NCI-H2227 treated with DMSO at 0.1 percent for 48 hours (cell line): ENCODE measurements around the gene PDIA6.

Experiments used
- DNase-seq: peaks from one replicate; lab custom pipeline; 2025; lab: John Stamatoyannopoulos, UW

The PDIA6 gene

DNA sequence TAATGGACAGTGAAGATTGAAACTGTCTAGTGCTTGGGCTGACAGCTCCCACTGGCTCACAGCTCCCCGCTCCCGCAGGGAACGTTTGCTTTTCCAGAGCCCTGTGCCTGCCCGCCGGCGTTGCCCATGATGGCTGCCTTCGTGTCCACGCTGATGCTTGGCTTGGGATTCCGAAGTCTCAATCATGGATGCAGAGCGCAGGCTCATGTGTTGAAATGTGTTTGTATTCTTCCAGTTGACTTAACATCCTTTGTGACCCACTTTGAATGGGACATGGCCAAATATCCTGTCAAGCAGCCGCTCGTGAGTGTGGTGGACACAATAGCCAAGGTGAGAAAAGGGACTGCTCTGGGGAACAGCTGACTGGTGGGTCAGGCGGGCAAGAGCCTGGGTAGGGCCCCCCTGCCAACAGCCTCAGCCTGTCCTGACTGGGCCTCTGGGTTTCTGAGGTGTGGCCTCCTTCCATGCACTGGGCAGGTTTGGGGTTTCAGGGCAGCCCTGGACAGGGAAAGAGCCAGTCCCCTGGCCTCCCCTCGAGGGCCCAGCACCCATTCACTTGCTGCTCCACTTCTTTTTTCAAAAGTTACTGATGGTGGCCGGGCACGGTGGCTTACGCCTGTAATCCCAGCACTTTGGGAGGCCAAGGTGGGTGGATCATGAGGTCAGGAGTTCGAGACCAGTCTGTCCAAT, 48.3 kb downstream of the PDIA6 start:
- no peak for DNase-seq

DNA sequence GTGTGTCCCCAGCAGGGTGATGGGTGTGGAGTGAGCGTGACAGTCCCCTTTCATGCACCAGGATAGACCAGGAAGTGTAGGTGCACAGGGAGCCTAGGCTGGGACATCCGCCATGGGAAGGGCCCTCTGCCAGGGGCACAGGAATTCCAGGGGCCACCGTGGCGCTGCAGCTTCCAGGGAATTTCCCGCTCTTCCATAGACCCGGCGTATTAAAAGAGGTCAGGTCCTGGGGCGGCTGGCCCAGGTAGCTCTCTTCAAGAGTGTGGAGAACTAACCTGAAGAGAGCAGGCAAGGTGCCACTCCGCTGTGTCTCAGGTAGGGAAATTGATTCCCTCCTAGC, 49.2 kb downstream of the PDIA6 start:
- DNase-seq: no peak

DNA sequence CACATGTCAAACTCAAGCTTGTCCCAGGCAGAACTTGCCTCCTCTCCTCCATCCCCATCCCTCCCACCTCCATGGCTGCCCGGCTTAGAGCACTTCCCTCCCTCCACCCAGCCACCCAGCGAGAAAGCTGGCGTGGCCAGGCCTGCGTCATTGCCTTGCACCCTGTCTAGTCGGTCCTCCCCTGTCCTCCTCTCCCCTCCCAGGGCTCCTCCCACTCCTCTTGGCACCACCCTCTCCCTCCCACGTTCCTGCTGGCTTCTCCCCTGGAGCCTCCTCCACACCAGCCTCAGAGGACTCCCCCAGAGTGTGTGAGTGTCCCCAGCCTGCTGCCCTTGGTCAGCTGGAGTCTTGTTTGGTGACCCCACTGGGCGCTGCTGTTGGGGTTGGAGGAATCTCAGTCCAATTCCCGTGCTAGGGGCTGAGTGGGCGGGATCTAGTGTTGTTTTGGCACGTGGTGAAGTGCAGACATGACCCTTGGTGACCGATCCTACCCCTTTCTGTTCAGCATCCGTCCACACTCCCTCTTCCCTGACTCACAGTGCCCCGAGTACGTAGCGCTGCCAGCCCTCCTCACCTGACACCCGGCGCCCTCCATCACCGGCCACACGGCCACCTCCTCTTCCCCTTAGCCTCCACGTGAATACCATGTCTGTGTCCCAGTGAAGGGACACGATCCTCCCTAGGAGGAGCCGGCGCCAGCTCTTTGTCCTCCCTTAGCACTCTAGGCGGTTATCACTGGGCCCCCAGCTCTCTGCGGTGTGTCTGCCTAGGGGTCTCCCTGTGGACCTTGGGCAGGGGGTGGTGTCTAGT, 49.7 kb downstream of the PDIA6 start:
- no peak for DNase-seq

DNA sequence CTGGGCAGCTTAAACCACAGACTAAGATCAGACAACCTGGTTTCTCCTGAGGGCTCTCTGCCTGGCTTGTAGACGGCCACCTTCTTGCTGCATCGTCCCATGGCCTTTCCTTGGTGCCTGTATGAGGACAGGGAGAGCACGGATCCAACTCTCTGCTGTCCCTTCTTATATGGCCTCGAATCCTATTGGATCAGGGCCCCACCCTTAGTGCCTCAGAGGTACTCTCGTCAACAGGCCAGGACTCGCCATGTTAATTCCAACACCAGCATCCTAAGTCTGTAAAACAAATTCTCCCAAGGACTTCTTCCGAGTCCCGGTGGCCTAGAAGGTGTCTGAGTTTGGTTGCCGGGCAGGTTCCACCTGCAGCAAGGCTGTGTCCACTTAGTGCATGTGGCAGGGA, 51.0 kb downstream of the PDIA6 start:
- no peak for DNase-seq

DNA sequence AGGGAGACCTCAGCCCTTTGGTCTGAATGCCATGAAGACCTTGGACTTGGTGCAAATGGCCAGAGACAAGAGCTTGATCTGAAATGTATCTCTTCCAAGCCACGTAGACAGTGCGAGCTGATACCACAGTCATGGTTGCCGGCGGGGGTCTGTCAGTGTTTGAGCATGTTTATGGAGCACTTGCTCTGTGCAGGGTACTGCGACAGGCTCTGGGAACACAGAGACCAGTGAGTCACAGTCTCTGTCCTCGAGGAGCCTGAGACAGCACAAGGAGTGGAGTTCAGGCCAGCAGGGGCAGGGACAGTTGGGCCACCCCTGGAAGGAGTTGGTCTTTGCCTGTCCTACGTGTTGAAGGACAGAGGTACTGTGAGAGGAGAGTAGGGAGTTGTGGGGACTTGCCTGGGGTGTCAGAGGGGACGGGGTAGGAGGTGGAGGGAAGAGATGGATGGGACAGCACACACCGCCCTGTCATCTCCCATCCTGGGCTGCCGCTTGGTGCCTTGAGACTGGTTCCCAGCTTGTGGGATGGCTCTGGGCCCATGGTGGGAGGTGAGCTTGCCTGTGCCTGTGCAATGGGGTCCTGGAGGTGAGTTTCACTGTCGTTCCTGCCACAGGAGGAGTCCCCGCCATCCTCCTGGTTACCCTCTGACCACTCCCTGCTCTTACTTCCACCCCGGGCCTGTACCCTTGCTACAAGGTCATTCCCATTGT, 51.6 kb downstream of the PDIA6 start:
- no peak for DNase-seq

DNA sequence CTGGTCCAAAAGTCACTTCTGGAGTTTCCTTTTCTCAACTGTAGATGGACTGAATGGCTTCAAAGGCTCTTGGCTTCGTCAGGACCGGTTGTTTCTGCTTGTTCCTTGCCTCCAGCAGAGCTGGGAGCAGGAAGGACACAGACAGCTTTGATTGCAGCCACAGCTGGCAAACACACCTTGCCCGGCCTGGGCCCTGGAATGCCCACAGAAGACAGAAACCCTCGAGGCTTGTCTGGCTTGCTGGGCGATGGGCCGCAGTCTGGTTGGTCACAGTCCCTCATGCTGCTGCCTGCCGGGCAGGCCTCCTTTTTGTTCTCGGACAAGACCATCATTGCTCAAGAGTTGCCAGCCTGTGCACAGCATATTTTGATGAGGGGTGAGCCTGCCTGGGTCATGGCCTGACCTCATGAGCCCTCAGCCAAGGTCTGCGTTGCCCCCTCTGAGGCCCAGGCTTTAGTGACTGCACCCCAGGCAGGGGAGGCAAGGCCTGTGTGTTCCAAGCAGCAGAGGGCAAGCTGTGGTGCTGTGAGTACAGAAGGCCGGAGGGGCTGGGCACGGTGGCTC, 53.4 kb downstream of the PDIA6 start:
- no peak for DNase-seq

DNA sequence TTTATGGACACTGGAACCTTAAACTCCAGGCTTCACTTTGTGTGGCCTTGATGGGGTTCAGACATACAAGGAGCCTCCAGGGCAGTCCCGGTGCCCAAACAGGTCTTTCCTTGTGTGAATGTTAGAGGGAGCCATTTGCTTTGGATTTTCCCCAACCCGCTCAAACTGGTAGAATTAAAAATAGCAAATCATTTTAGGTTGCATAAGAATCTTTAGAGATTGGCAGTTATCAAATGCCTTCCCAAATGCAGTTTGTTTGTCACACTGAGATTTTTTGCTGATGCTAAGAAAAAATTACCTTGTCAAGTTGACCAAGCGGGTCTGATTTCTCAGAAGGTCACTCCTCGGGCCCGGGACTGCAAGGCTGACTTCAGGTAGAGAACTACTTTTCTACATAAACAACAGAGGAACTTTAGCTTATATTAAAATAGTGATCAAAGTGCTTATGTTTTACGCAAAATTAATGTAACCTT, 54.7 kb downstream of the PDIA6 start:
- DNase-seq: no peak

DNA sequence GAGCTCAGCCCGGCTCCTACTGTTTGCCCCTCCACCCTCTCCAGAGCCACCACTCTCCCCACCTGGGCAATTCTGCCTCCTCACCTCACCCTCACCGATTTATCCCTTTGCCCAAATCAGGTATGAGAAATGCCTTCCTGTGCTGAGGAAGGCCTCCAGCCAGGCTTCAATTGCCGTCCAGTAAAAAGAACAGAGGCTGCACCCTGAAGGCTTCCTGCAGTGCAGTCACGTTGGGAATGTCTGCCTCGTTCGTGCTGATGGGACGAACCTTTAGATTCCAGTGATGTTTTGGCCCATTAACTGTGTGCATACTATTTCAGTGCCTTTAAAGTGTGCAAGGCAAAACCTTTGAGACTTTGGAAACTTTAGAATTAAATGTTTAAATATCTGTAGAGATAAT, 57.0 kb downstream of the PDIA6 start:
- DNase-seq: no peak

DNA sequence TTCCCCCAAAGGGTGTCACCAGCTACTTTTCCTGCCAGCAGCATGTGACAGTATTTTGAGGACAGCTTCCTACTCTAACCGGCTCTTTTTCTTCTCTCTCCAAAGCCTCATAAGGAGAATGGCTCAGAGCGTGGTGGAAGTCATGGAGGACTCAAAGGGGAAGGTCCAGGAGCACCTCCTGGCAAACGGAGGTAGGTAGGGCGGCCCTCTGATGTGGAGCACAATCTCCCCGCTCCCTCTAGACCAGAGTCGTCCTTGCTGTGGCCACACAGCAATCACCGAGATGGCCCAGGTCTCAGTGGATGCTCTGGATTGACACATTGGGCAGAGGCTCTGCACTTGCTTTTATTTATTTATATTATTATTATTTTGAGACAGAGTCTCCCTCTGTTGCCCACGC, 58.7 kb downstream of the PDIA6 start:
- DNase-seq: no peak

DNA sequence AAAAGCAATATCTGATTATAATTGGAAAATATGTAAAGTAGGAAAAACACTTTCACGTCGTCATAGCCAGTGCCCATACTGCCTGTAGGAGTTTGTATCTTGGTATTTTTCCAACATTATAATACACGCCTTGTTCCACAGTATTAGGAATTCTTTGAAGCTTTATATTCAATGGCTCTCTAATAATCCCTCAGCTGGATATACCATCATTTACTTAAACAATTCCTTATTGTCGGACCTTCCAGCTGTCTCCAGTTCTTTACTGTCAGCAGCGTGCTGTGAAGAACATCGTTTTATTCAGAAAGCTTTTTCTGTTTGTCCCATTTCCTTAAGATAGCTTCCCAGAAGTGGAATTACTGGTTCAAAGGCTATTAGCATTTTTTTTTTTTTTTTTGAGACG, 59.4 kb downstream of the PDIA6 start:
- DNase-seq: no peak

DNA sequence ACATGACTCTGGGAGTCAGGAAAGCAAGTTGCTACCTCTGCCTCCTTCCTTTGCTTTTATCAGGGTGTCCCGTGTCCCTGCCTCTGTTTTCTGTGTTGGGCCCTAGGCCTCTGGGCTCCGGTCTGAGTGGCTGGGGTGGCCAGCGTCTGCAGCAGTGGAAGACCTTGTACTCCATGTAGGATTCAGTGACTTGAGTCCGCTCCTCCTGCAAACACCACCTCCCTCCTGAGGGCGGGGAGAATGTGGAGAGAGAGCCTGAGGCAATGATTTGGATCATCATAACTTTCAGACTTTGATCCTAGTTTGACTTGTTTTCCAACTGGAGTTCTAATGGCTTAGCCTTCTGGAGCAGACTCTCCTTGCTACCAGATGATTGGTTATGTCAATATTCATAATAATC, 60.3 kb downstream of the PDIA6 start:
- DNase-seq: no peak

DNA sequence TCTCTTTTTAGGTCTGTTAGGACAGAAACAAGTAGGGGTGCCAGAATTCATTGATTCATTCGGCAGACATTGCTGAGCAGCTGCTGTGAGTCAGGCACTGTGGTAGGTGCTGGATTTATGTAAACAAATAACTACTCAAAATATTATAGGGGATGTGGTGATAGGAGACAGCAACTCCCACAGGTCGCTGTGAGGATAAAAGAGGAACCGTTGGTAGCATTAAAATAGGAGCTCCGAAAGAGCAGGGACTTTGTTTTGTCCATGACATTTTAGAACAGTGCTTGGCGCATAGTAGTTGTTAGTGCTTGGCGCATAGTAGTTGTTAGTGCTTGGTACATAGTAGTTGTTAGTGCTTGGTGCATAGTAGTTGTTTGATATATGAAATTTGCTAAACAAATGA, 62.0 kb downstream of the PDIA6 start:
- DNase-seq: no peak

DNA sequence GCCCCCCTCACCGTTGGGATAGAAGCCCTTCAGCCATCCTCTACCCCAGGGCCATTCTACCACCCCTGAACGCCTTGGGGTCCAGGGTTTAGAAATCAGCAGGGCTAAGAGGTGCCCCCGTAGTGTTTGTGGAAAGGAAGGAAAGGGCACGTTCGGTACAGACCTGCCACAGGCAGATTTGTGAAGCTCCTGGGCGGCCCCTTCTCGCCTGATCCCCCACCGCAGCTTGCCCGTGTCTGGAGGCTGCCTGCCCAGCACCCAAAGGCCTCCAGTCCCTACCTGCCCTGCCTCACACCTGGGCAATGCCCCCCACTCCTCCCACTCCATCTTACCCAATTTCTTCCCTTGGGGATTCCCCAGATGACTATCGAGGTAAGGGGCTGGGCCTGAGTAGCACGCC, 69.9 kb downstream of the PDIA6 start:
- no peak for DNase-seq

DNA sequence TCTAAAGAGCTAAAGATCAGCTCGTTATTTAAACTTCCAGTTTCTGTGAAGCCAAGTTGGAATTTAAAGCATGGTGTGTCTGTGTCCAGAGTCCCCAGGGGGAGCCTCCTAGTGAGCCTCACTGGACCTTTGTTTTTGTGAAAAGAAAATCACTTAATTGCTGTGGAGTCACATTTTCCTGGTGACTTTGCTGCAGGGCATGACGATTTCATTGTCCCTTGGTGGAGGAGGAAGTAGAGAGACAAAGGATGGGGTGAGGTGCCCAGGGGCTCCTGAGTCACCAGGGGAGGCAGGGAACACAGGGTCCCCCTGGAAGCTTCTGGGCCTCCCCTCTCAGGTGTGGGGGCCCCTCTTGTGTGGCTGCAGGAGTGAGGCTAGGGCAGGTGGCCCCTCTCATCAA, 71.4 kb downstream of the PDIA6 start:
- no peak for DNase-seq

DNA sequence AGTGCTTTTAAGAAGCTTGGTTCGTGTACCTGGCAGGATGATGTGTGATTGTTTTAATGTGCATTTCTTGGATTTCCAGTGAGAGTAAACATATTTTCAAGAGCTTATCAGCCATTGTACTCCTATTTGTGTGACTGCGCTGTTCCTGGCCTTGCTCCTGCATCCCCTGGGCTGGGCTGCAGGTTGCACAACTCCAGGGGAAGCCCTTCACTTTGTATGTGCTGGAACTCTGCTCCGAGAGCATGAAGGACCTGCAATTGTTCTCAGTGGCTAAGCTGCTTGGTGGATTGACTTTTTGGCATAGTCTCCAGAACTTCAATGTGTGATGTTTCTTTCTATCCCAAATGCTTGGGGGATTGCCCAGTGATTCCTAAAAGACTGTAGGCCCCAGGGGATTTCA, 72.4 kb downstream of the PDIA6 start:
- no peak for DNase-seq

DNA sequence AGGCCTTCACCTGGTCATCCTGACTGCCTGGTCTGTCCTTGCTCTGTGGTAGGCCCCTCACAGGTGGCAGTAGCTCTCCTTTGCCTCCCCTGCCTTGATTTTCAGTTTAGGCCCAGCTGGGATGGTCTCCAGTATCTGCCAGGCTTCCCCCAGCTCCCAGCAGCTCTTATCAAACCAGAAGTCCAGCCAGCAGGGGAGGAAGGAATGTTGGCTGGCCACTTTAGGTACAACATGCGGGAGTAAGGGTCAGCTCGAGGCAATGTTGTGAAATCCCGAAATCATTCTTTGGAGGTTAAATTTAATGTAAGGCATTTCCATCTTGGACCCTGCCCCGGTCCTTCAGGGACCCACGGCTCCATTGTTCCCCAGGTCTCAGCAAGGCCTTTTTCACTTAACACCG, 74.4 kb downstream of the PDIA6 start:
- DNase-seq: no peak

DNA sequence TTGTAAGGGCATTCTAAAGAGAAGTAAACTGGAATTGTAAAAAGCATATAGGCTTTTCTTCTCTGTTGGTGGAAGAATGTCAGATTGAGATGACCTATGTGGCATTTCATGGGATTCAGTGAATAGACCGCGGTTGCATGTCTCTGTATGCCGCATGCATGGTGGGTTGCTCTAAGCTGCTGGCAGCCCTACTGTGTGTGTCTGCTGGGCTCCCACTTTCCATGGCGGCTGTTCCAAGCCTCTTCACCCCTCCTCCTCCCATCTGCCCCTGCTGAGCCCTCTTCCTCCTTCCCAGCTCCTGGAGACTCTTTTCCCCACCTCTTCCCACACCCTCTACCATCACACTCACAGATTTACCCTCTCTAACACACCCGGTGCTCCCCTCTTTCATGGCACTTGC, 78.6 kb downstream of the PDIA6 start:
- DNase-seq: no peak

DNA sequence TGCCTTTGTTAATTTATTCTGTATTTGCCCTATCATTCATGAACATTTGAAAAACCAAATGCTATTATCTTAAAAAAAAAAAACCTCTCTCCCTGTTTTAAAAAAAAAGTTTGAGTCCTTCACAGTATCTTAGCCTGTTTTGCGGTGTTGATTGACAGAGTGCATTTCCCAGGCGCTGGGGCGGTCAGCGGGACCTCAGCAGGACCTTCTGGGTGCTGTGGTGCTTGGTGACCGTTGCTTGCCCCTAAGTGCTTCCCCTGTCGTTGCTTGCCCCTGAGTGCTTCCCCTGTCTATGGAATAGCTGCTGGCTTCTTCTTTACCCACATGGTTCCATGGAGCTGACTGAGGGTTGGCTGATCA, 79.0 kb downstream of the PDIA6 start:
- DNase-seq: no peak
